BJ (cell line): ENCODE data around the gene RFK. TPM values are rescaled to one million over a fixed set of nuclear protein-coding genes. Genes with fewer than 3 reads are reported as not detected.

Experiments
- CTCF ChIA-PET: fragments of 350-600 bp; formaldehyde crosslinking; extraction: SDS; loops from one replicate; lab custom pipeline; 2021; ENCODE audit warnings: antibody characterized with exemption, inconsistent platforms; lab: Yijun Ruan, JAX
- POLR2A ChIA-PET: fragments of 300-600 bp; sonication (Branson Sonifier 250); formaldehyde crosslinking; extraction: SDS; loops from one replicate; lab custom pipeline; 2021; ENCODE audit warnings: antibody characterized with exemption; lab: Charles Lee
- DNase-seq: peaks from one replicate; pipeline ENCODE4 v3.0.0-alpha.2; 2011; ENCODE audit warnings: low read depth
- H3K27me3 ChIP-seq: 2 replicates; pipeline ENCODE4 v1.6.0; 2011; ENCODE audit warnings: low read length; ENCODE audit not compliant: control insufficient read depth, insufficient read depth
- H3K36me3 ChIP-seq: 2 replicates; pipeline ENCODE4 v1.5.1; 2011; ENCODE audit warnings: low read length; ENCODE audit not compliant: control insufficient read depth, insufficient read depth
- H3K4me3 ChIP-seq: 2 replicates; pipeline ENCODE4 v1.5.1; 2011; ENCODE audit warnings: low read depth, mild to moderate bottlenecking, control low read depth, low read length
- polyA plus RNA-seq: library from polyadenylated mRNA; depleted of rRNA; stranded (reverse); fragments of >200 nt; gene quantifications from 2 replicates; pipeline ENCODE4 v1.2.3, GENCODE V29; 2011; rRNA removed
- TF ChIP-seq, protein P1 (sequence below): IDR thresholded peaks from 2 replicates; pipeline ENCODE4 v1.5.1; 2011; ENCODE audit warnings: low read depth, mild to moderate bottlenecking, control low read depth, inconsistent platforms, low read length, moderate library complexity; ENCODE audit not compliant: insufficient read depth

Gene RFK
- polyA plus RNA-seq, 1 experiment, result 7.5 TPM

DNA sequence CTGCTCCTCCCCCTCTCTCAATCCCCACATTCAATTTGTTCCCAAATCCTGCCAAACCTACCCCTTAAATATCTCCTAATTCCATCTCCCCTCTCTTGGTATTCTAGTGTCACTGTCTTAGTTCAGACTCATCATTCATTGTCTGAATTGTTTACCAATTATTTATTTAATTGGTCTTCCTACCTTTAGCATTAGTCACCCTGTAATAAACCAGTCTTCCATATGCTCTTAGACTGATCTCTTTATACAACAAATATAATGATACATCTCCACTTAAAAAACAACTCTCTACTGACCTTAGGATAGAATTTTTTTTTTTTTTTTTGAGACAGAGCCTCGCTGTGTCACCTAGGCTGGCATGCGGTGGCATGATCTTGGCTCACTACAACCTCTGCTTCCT is 51.4 kb downstream of the RFK start:
- no peaks in the 10 kb centered on the region for H3K36me3 ChIP-seq
- ChIA-PET POLR2A (no interaction called here), CTCF (no interaction called here)
- TF ChIP-seq, protein P1, sequence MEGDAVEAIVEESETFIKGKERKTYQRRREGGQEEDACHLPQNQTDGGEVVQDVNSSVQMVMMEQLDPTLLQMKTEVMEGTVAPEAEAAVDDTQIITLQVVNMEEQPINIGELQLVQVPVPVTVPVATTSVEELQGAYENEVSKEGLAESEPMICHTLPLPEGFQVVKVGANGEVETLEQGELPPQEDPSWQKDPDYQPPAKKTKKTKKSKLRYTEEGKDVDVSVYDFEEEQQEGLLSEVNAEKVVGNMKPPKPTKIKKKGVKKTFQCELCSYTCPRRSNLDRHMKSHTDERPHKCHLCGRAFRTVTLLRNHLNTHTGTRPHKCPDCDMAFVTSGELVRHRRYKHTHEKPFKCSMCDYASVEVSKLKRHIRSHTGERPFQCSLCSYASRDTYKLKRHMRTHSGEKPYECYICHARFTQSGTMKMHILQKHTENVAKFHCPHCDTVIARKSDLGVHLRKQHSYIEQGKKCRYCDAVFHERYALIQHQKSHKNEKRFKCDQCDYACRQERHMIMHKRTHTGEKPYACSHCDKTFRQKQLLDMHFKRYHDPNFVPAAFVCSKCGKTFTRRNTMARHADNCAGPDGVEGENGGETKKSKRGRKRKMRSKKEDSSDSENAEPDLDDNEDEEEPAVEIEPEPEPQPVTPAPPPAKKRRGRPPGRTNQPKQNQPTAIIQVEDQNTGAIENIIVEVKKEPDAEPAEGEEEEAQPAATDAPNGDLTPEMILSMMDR, result no peak
- DNase-seq, result no peak
- H3K27me3 ChIP-seq, result no peaks in the 10 kb centered on the region
- no peak overlapping the region for H3K4me3 ChIP-seq

DNA sequence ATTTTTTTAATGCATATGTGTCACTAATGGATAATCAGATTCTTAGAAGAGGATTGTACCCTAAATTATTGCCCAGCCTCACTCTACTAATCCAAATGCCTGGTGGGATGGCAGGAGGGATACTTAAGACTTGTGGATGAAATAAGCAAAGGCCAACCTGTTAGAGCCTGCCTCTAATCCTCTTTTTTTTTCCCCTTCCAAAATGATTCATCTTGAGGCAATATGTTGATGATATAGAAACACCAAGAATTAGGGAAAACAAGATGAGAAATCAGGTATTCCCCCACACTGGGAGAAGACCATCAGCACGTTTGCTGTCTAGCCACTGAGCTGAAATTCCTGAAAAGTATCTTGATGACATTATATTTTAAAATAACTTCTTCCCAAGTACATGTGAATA is 52.0 kb downstream of the RFK start:
- ChIA-PET CTCF (no interaction called here), POLR2A (no interaction called here)
- no peak for DNase-seq
- TF ChIP-seq, protein P1, result no peak
- no peak overlapping the region for H3K4me3 ChIP-seq
- H3K36me3 ChIP-seq, result no peaks in the 10 kb centered on the region
- no peaks in the 10 kb centered on the region for H3K27me3 ChIP-seq

DNA sequence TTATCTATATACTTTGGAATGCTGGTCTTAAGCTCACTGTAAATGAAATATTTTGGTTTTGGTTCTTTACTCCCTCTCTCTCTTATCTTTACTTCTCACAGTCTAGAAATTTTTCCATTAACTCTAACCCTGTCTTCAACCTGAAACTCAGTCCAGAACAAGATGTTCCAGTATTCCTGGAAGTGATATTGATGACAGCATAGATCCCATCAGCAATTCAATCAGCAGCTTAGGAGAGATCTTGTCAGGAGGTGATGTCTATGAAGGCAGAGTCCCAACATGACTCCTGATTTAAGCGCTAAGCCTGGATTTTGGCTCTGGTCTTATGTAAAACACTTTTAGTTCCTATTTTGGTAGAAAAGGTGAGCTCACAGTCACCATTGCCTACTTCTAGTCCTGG is 52.6 kb downstream of the RFK start:
- no peak overlapping the region for H3K4me3 ChIP-seq
- POLR2A ChIA-PET, result no interaction called here
- H3K27me3 ChIP-seq, result no peaks in the 10 kb centered on the region
- TF ChIP-seq, protein P1, result no peak
- CTCF ChIA-PET, result no interaction called here
- DNase-seq, result no peak
- H3K36me3 ChIP-seq, result no peaks in the 10 kb centered on the region

DNA sequence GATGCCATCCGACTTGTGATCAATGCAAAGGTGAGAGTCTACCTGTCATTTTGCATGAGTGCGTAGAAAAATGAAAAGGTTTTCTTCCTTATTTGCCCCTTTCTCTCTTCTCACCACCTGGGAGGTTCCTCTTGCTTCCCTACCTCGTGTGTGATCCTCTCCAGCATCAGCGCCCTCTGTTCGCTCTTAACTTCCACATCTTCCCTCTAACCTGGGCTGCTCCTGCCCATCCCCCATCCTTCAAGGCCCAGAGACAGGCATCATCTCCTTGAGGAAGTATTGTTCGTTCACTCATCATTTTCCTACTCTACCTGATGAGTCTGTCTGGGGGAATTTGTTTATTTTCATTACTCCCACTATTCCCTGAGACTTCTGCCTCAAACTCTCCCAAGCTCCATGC is 55.8 kb downstream of the RFK start:
- no peaks in the 10 kb centered on the region for H3K27me3 ChIP-seq
- no peak for DNase-seq
- CTCF ChIA-PET, result no interaction called here
- TF ChIP-seq, protein P1, result no peak
- H3K36me3 ChIP-seq, result no peaks in the 10 kb centered on the region
- H3K4me3 ChIP-seq, result no peak overlapping the region
- POLR2A ChIA-PET, result no interaction called here

DNA sequence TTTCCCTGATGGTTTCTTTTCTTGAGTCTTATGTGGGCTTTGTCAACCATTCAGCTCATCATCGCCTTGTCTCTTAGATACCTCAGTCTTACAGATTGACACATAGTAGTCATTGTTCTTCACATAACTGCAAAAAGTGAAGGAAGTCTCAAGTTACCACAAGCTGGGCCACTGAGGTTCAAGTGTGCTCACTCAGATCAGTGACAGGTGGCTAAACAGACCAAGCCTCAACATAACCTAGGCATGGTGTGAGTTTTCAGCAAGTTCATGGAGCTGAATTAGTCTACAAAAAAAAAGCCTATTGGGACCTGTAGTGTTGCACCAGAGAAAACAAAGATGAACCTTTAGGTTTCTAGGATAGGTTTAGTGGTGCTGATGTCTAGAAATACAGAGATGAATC is 58.2 kb downstream of the RFK start:
- no peak for DNase-seq
- POLR2A ChIA-PET, result no interaction called here

More for the DNA sequence above, 58.2 kb downstream of the RFK start:
- no peak overlapping the region for H3K4me3 ChIP-seq
- H3K36me3 ChIP-seq, result no peaks in the 10 kb centered on the region
- no peaks in the 10 kb centered on the region for H3K27me3 ChIP-seq
- TF ChIP-seq, protein P1, result no peak
- CTCF ChIA-PET, result interaction anchor here (1.1 kb wide), 1 partner anchor 9 kb away, joined by 3 read pairs; no protein-coding TSS in a partner anchor

Other genes starting within 250 kb of the RFK start
- 23.0 and 39.3 TPM in 2 replicates for gene GCNT1, start 64.8 kb upstream of the RFK start, polyA plus RNA-seq